HepG2 (cell line): Measurements from ENCODE around the gene AAMP. TPM values are rescaled to one million over a fixed set of nuclear protein-coding genes. Genes with fewer than 3 reads are reported as not detected.

Experiments
- ATAD3A ChIP-seq: sonication (generic); formaldehyde crosslinking; IDR thresholded peaks from 2 replicates; pipeline ENCODE4 v1.4.0; 2020; ENCODE audit warnings: missing genetic modification reagents
- TRIM24 ChIP-seq: sonication (generic); formaldehyde crosslinking; IDR thresholded peaks from 2 replicates; pipeline ENCODE4 v1.8.0; 2022; ENCODE audit warnings: mild to moderate bottlenecking, missing genetic modification reagents
- ZNF101 ChIP-seq: sonication (generic); formaldehyde crosslinking; IDR thresholded peaks from 2 replicates; pipeline ENCODE4 v1.4.0; 2020; ENCODE audit warnings: mild to moderate bottlenecking, low read depth, missing genetic modification reagents, borderline replicate concordance
- ZNF484 ChIP-seq: sonication (generic); formaldehyde crosslinking; IDR thresholded peaks from 2 replicates; pipeline ENCODE4 v1.5.1; 2020; ENCODE audit warnings: mild to moderate bottlenecking, low read depth, missing genetic modification reagents, borderline replicate concordance
- ZNF598 ChIP-seq: sonication (generic); formaldehyde crosslinking; IDR thresholded peaks from 2 replicates; pipeline ENCODE4 v1.5.1; 2020; ENCODE audit warnings: mild to moderate bottlenecking, missing genetic modification reagents, borderline replicate concordance
- polyA plus RNA-seq, 8 experiments: library from polyadenylated mRNA; depleted of rRNA in 3 of 8; stranded (reverse) in 7 of 8; unstranded in 1 of 8; fragments of >200 nt; fragmentation: Illumina TruSeq in 4 of 8; extraction: Trizol in 4 of 8; gene quantifications; 2 replicates each; pipeline versions ENCODE4 v1.2.1 to v1.2.3, GENCODE V29; 2011 to 2016; ENCODE audit warnings: low read depth in 4 of 8, missing spikeins in 1 of 8, mixed read lengths in 1 of 8; ENCODE audit not compliant: insufficient read depth in 1 of 8
- total RNA-seq, 5 experiments: library from RNA; depleted of rRNA; stranded (reverse); fragments of >200 nt; fragmentation: Illumina TruSeq; extraction: Trizol; gene quantifications; 2 replicates each; pipeline ENCODE4 v1.2.3, GENCODE V29; 2016; ENCODE audit warnings: low read depth in 1 of 5
- TF ChIP-seq, protein P1 (sequence below): sonication (generic); formaldehyde crosslinking; IDR thresholded peaks from 2 replicates; pipeline ENCODE4 v1.4.0; 2020; ENCODE audit warnings: missing genetic modification reagents, borderline replicate concordance
- TF ChIP-seq, protein P2 (sequence below): sonication (generic); formaldehyde crosslinking; IDR thresholded peaks from 2 replicates; pipeline ENCODE4 v1.5.1; 2020; ENCODE audit warnings: mild to moderate bottlenecking, missing genetic modification reagents

The AAMP gene
- total and polyA plus RNA-seq, 2 of the 13 experiments (the other 11 are each of a cell fraction or from before 2014, with no cell fraction given) = 110 to 186 TPM

DNA sequence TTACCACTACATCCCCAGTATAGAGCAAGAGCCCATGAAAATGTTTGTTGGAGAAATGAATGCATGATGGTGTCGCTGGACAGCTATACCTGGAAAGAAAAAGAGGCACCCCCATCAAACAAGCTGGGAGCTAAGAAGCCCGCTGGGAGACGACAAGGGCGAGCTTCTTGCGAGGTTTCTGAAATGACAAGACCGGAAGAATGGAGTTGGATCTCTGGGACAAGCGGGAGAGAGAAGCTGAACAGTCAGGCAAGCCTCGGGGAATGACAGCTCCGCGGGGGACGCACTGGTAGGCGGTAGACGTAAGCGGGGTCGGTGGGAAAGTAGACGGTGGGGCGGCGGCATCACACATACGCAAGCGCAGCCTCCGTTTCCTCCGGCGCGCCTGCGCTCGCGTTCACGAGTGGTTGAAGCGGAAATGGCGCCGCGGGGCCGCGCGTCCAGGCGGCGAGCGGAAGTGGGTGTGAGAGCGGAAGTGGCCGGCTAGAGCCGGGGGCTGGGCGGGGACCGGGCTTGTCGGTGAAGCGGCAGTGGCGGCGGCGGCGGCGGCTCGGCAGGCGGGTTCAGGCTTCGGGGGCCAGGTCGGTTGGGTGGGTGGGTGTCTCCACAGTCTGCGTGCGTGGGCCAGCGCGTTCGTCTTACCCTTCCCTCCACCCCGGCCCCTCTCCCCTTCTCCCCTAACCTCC lies 53.1 kb downstream of the AAMP start, which contains the start of gene ARPC2 (continued):
- TF ChIP-seq, protein P1, sequence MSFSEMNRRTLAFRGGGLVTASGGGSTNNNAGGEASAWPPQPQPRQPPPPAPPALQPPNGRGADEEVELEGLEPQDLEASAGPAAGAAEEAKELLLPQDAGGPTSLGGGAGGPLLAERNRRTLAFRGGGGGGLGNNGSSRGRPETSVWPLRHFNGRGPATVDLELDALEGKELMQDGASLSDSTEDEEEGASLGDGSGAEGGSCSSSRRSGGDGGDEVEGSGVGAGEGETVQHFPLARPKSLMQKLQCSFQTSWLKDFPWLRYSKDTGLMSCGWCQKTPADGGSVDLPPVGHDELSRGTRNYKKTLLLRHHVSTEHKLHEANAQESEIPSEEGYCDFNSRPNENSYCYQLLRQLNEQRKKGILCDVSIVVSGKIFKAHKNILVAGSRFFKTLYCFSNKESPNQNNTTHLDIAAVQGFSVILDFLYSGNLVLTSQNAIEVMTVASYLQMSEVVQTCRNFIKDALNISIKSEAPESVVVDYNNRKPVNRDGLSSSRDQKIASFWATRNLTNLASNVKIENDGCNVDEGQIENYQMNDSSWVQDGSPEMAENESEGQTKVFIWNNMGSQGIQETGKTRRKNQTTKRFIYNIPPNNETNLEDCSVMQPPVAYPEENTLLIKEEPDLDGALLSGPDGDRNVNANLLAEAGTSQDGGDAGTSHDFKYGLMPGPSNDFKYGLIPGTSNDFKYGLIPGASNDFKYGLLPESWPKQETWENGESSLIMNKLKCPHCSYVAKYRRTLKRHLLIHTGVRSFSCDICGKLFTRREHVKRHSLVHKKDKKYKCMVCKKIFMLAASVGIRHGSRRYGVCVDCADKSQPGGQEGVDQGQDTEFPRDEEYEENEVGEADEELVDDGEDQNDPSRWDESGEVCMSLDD (CRISPR knock-in tag) = 0 out of 2 replicates have a peak, but pooled peaks have one; percentile 25
- TF ChIP-seq ATAD3A (CRISPR knock-in tag) (no peak), ZNF101 (CRISPR knock-in tag) (peak; percentile 38; the same call in 1 of the 2 replicates), TRIM24 (CRISPR knock-in tag) (no peak), ZNF598 (CRISPR knock-in tag) (peak; percentile 80; the same call in 1 of the 2 replicates), ZNF484 (no peak)
- TF ChIP-seq, protein P2, sequence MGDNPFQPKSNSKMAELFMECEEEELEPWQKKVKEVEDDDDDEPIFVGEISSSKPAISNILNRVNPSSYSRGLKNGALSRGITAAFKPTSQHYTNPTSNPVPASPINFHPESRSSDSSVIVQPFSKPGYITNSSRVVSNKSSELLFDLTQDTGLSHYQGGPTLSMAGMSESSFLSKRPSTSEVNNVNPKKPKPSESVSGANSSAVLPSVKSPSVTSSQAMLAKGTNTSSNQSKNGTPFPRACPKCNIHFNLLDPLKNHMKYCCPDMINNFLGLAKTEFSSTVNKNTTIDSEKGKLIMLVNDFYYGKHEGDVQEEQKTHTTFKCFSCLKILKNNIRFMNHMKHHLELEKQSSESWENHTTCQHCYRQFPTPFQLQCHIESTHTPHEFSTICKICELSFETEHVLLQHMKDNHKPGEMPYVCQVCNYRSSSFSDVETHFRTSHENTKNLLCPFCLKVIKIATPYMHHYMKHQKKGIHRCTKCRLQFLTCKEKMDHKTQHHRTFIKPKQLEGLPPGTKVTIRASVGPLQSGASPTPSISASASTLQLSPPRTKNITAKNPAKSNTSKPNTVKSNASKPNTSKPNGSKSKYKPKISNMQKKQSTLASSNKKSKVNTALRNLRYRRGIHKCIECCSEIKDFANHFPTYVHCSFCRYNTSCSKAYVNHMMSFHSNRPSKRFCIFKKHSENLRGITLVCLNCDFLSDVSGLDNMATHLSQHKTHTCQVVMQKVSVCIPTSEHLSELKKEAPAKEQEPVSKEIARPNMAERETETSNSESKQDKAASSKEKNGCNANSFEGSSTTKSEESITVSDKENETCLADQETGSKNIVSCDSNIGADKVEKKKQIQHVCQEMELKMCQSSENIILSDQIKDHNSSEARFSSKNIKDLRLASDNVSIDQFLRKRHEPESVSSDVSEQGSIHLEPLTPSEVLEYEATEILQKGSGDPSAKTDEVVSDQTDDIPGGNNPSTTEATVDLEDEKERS (CRISPR knock-in tag) = no peak
